Right lobe of liver (tissue), 4 donors: ENCODE results near the gene TMEM139.

Source experiments
- POLR2A ChIP-seq: fragments of 450-650 bp; IDR thresholded peaks from one replicate; pipeline ENCODE4 v1.6.1; 2017; ENCODE audit warnings: antibody characterized with exemption, mild to moderate bottlenecking
- TF ChIP-seq, protein P1 (sequence below), 4 donors: fragments of 200-600 bp in 3 of 4; fragments of 450-650 bp in 1 of 4; IDR thresholded peaks; one replicate each; pipeline versions ENCODE4 v1.5.1 to v1.8.0; 2016 to 2022; ENCODE audit warnings: antibody characterized with exemption in 4 of 4, mild to moderate bottlenecking in 2 of 4
- donor health status: DM: no; HTN: no; CAD: no.
- donor health status: DM: no; HTN: no; CAD: no.
- donor health status: DM: no; HTN: yes; CAD: no.

DNA sequence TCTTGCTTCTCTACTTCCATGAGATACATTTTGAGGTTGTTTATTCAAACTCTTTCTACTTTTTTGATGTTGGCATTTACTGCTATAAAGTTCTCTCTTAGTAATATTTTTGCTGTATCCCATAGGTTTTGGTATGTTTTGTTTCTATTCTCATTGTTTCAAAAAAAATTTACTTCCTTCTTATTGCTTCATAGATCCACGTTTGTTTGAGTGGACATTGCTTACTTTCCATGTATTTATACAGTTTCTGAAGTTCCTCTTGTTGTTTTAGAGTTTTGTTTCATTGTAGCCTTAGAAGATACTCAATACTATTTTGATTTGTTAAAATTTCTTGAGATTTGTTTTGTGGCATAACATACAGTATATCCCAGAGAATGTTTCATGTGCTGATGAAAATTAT lies 49.2 kb upstream of the TMEM139 start:
- TF ChIP-seq, protein P1, sequence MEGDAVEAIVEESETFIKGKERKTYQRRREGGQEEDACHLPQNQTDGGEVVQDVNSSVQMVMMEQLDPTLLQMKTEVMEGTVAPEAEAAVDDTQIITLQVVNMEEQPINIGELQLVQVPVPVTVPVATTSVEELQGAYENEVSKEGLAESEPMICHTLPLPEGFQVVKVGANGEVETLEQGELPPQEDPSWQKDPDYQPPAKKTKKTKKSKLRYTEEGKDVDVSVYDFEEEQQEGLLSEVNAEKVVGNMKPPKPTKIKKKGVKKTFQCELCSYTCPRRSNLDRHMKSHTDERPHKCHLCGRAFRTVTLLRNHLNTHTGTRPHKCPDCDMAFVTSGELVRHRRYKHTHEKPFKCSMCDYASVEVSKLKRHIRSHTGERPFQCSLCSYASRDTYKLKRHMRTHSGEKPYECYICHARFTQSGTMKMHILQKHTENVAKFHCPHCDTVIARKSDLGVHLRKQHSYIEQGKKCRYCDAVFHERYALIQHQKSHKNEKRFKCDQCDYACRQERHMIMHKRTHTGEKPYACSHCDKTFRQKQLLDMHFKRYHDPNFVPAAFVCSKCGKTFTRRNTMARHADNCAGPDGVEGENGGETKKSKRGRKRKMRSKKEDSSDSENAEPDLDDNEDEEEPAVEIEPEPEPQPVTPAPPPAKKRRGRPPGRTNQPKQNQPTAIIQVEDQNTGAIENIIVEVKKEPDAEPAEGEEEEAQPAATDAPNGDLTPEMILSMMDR (IDR thresholded peaks at IDR 0.05), result no peak
- TF ChIP-seq POLR2A, result no peak
